Liver (tissue), 9 donors: ENCODE results near the gene NEURL1. TPM values are rescaled to one million over a fixed set of nuclear protein-coding genes. Genes with fewer than 3 reads are reported as not detected.

Experiments
- DNase-seq: peaks from one replicate; pipeline ENCODE4 v3.0.0-alpha.2; 2017; ENCODE audit warnings: low spot score
- H3K27ac ChIP-seq, 2 donors: one replicate each; pipeline ENCODE4 v1.7.0; 2013; ENCODE audit warnings: inconsistent platforms in 2 of 2, low read length in 2 of 2, control low read depth in 1 of 2, low read depth in 1 of 2, mild to moderate bottlenecking in 1 of 2
- H3K27me3 ChIP-seq, 4 donors: one replicate each; pipeline versions ENCODE4 v1.6.1 to v1.7.0; 2013; ENCODE audit warnings: low read length in 3 of 4, inconsistent platforms in 1 of 4, mild to moderate bottlenecking in 1 of 4, moderate library complexity in 1 of 4; ENCODE audit not compliant: control insufficient read depth in 4 of 4, insufficient read depth in 4 of 4
- H3K36me3 ChIP-seq, 4 donors: one replicate each; pipeline versions ENCODE4 v1.6.1 to v1.7.0; 2013; ENCODE audit warnings: low read length in 3 of 4, mild to moderate bottlenecking in 3 of 4, low read depth in 1 of 4, moderate library complexity in 1 of 4; ENCODE audit not compliant: control insufficient read depth in 4 of 4, insufficient read depth in 3 of 4
- H3K4me1 ChIP-seq, 4 donors: one replicate each; pipeline versions ENCODE4 v1.6.1 to v1.7.0; 2013; ENCODE audit warnings: low read length in 3 of 4, mild to moderate bottlenecking in 3 of 4, moderate library complexity in 1 of 4; ENCODE audit not compliant: control insufficient read depth in 4 of 4, insufficient read depth in 4 of 4
- H3K4me3 ChIP-seq, 3 donors: one replicate each; pipeline versions ENCODE4 v1.6.1 to v1.7.0; 2013; ENCODE audit warnings: low read length in 3 of 3, control low read depth in 1 of 3, low read depth in 1 of 3, mild to moderate bottlenecking in 1 of 3
- H3K9ac ChIP-seq, 2 donors: one replicate each; pipeline ENCODE4 v1.7.0; 2013; ENCODE audit warnings: low read length in 2 of 2, mild to moderate bottlenecking in 2 of 2, moderate library complexity in 2 of 2, control low read depth in 1 of 2, low read depth in 1 of 2
- H3K9me3 ChIP-seq, 4 donors: one replicate each; pipeline versions ENCODE4 v1.6.1 to v1.7.0; 2013; ENCODE audit warnings: low read length in 3 of 4; ENCODE audit not compliant: control insufficient read depth in 4 of 4
- EGR1 ChIP-seq, 2 donors: IDR thresholded peaks; 2 replicates each; pipeline ENCODE4 v1.6.1; 2016 to 2018; ENCODE audit warnings: antibody characterized with exemption in 2 of 2, low read depth in 2 of 2
- FOXA1 ChIP-seq: IDR thresholded peaks from 2 replicates; pipeline ENCODE4 v1.6.1; 2016; ENCODE audit warnings: antibody characterized with exemption
- FOXA2 ChIP-seq: IDR thresholded peaks from 2 replicates; pipeline ENCODE4 v1.6.1; 2016; ENCODE audit warnings: antibody characterized with exemption
- GABPA ChIP-seq, 2 donors: IDR thresholded peaks in 1 of 2; conservative IDR thresholded peaks in 1 of 2; 2 replicates each; pipeline ENCODE4 v1.6.1; 2016; ENCODE audit warnings: antibody characterized with exemption in 2 of 2, mild to moderate bottlenecking in 1 of 2, moderate library complexity in 1 of 2
- HNF4G ChIP-seq: IDR thresholded peaks from 2 replicates; pipeline ENCODE4 v1.6.1; 2016; ENCODE audit warnings: antibody characterized with exemption
- MAX ChIP-seq: IDR thresholded peaks from 2 replicates; pipeline ENCODE4 v1.6.1; 2016; ENCODE audit warnings: antibody characterized with exemption
- NR2F2 ChIP-seq: IDR thresholded peaks from 2 replicates; pipeline ENCODE4 v1.6.1; 2016; ENCODE audit warnings: antibody characterized with exemption
- REST ChIP-seq: IDR thresholded peaks from 2 replicates; pipeline ENCODE4 v1.6.1; 2016; ENCODE audit warnings: antibody characterized with exemption, mild to moderate bottlenecking
- RXRA ChIP-seq, 2 donors: IDR thresholded peaks; 2 replicates each; pipeline ENCODE4 v1.6.1; 2017 to 2018; ENCODE audit warnings: antibody characterized with exemption in 2 of 2, mild to moderate bottlenecking in 1 of 2
- SP1 ChIP-seq: IDR thresholded peaks from 2 replicates; pipeline ENCODE4 v1.6.1; 2018; ENCODE audit warnings: antibody characterized with exemption, mild to moderate bottlenecking
- YY1 ChIP-seq: IDR thresholded peaks from 2 replicates; pipeline ENCODE4 v1.6.1; 2016; ENCODE audit warnings: antibody characterized with exemption, mild to moderate bottlenecking
- ZBTB33 ChIP-seq: IDR thresholded peaks from 2 replicates; pipeline ENCODE4 v1.6.1; 2016; ENCODE audit warnings: antibody characterized with exemption
- WGBS: extraction: QIAGEN DNeasy Blood & Tissue Kit; methylation state at CpG from one replicate; pipeline ENCODE4 v1.1.7; 2013; 5-methylcytosine and 5-hydroxymethylcytosine counted together
- polyA plus RNA-seq, 2 donors: library from polyadenylated mRNA; stranded (reverse) in 1 of 2; unstranded in 1 of 2; fragments of 200-250 nt in 1 of 2; fragments of >200 nt in 1 of 2; fragmentation: Nextera tagmentation in 1 of 2; extraction: Ambion mirVana in 1 of 2; gene quantifications; one replicate each; pipeline versions ENCODE4 v1.2.1 to v1.2.3, GENCODE V29; 2013 to 2015
- total RNA-seq, 2 donors: library from RNA; depleted of rRNA; stranded (reverse); fragments of >200 nt; gene quantifications; one replicate each; pipeline ENCODE4 v1.2.3, GENCODE V29; 2014
- TF ChIP-seq, protein P1 (sequence below): fragments of 150-350 bp; IDR thresholded peaks from 2 replicates; pipeline ENCODE4 v1.5.1; 2017; ENCODE audit warnings: improper control_type of control experiment, low read depth, low read length; ENCODE audit not compliant: missing input control
- TF ChIP-seq, protein P2 (sequence below): IDR thresholded peaks from 2 replicates; pipeline ENCODE4 v1.6.1; 2016; ENCODE audit warnings: antibody characterized with exemption
- donor health status: healthy.
- donor health status: healthy.
- donor health status: healthy.
- donor health status: healthy.
- donor health status: healthy.

NEURL1 gene
- total and polyA plus RNA-seq, 4 donors, result 0.11 to 3.9 (median 0.74) TPM

DNA sequence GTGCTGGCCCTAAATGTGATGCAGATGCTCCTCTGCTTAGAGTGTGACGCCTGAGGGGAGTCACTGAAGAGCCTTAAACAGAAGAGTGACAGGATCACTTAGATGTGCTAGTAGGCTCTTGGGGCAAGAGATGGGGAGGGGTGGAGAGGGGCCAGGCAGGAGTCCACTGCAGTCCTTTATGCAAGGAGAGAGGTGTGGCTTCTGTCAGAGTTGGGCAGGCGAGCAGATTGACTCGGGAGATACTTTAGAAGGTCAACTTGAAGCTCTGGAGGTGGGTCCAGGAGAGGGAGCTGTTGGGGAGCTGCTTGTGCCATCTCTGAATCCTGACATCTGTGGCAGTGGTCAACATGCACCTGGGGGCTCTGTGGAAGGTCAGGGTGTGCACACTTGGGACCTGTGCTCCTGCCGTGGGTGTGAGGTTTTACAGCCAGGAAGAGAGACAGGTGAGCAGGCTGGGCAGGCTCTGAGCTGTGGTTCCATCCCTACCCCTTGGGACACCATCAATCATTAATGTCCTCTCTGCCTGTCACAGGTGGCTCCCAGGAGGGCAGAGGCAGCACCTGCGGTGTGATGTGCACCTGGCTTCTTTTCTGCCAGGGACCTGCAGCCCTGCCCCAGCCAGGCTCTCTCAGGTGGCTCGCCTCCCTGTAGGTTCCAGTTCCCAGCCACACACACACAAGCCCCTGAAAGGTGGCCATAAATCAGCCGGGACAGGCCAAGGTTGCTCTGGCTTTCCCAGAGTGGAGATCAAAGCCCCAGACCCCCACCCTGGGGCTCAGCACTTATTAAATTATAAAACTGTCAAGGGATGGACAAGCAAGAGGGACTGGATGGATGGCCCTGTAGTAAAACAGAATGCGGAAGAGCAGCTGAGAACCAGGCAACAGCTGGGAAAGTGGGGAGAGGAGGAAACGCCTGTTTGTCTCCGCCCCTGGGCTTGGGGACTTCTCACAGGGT is 14.0 kb downstream of the NEURL1 start:
- TF ChIP-seq GABPA (IDR thresholded peaks at IDR 0.05 in 1 of 2, conservative IDR thresholded peaks at IDR 0.05 in 1 of 2), result no peak
- no peak for TF ChIP-seq SP1
- no peak for TF ChIP-seq FOXA1
- no peak for TF ChIP-seq MAX
- TF ChIP-seq, protein P1, sequence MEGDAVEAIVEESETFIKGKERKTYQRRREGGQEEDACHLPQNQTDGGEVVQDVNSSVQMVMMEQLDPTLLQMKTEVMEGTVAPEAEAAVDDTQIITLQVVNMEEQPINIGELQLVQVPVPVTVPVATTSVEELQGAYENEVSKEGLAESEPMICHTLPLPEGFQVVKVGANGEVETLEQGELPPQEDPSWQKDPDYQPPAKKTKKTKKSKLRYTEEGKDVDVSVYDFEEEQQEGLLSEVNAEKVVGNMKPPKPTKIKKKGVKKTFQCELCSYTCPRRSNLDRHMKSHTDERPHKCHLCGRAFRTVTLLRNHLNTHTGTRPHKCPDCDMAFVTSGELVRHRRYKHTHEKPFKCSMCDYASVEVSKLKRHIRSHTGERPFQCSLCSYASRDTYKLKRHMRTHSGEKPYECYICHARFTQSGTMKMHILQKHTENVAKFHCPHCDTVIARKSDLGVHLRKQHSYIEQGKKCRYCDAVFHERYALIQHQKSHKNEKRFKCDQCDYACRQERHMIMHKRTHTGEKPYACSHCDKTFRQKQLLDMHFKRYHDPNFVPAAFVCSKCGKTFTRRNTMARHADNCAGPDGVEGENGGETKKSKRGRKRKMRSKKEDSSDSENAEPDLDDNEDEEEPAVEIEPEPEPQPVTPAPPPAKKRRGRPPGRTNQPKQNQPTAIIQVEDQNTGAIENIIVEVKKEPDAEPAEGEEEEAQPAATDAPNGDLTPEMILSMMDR, result no peak
- TF ChIP-seq ZBTB33, result no peak
- no peak for TF ChIP-seq FOXA2
- TF ChIP-seq NR2F2, result no peak
- Histone ChIP-seq H3K27me3 (no peaks in the 10 kb centered on the region), H3K9me3 (no peaks in the 10 kb centered on the region), H3K9ac (no peak overlapping the region), H3K4me1 (no peaks in the 10 kb centered on the region), H3K4me3 (no peak overlapping the region), H3K27ac (no peak overlapping the region), H3K36me3 (no peaks in the 10 kb centered on the region)
- DNase-seq, result no peak
- 70% methylated on average over 10 of the region's 10 CpGs for WGBS

DNA sequence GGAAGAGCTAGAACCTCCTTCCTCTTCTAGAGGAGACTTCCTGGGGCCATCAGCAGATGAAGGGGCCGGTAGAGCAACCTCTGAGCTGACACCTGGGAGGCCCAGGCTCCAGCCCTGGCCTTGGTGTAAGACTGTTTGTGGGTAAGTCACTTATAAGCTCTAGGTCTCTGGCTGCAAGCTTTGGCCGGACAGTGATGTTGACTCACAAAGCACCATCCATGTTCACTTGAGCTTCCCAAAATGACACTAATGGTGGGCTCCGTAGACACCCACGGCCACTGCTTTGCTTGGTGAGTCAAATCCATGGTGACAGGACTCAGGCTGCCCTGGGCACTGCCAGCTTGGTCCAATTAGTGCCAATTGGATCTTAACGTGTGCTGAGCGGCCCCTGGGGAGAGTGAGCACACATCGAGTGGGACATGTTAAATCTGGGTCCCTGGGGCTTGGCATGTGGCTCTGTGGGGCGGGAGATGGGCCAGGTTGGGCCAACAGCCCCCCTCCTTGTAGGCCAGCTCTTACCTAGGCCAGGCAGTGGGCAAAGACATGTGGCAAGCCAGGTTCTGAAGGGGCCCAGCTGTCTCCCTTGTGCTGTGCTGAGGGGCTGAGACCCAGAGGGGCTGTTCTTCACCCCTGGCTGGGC is 16.7 kb downstream of the NEURL1 start:
- 95% methylated on average over 8 of the region's 8 CpGs for WGBS
- no peak for TF ChIP-seq SP1
- TF ChIP-seq EGR1 (IDR thresholded peaks at IDR 0.05; ENCODE audit: low read depth in 2 of 2), result no peak
- TF ChIP-seq, protein P1, result no peak
- TF ChIP-seq RXRA (IDR thresholded peaks at IDR 0.05), result no peak
- no peak for TF ChIP-seq REST
- no peak for TF ChIP-seq ZBTB33
- TF ChIP-seq YY1, result no peak
- TF ChIP-seq, protein P2, sequence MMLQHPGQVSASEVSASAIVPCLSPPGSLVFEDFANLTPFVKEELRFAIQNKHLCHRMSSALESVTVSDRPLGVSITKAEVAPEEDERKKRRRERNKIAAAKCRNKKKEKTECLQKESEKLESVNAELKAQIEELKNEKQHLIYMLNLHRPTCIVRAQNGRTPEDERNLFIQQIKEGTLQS, result no peak
- no peak for TF ChIP-seq FOXA2
- no peak for TF ChIP-seq FOXA1
- no peak for TF ChIP-seq HNF4G
- no peak for DNase-seq
- Histone ChIP-seq H3K9me3 (no peaks in the 10 kb centered on the region), H3K4me1 (peaks cover 0 to 3% (median under 1%) of the 10 kb centered on the region in 4 donors), H3K27ac (no peak overlapping the region), H3K36me3 (no peaks in the 10 kb centered on the region), H3K9ac (no peak overlapping the region), H3K27me3 (no peaks in the 10 kb centered on the region), H3K4me3 (no peak overlapping the region)
